ENCODE results near the gene SNX14. TPM values are rescaled to one million over a fixed set of nuclear protein-coding genes. Genes with fewer than 3 reads are reported as not detected.
"Not testable (repeated sequence)": the region's sequence is repeated elsewhere in the genome, so short reads cannot be mapped to it uniquely, and the experiment has no call there.

SNX14 gene
- total RNA-seq, 1 donor from 2014 or later, result 33.7 TPM

DNA sequence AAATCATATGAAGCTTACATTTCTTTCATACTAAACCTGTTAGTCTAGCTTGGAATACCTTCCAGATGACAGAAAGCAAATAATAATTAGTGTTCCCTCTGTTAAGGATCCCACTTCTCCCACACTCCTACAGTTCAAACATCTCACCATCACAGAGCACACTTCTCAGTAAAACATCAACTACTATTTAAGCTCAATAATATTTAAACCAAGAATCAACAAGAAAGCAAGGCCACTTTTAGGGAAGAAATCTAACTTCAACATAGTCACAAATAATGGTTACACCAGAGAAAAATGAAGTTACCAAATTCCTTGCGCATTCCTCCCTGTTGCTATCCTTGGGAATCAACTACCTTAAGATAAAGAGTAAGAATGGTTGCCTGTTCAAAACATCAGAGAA, 1.6 kb downstream of the SNX14 start:
- no peak overlapping the region for H3K27ac ChIP-seq (replicated peaks)
- intact Hi-C loops (cut with micrococcal nuclease), result no loop called here
- H3K9me3 ChIP-seq (replicated peaks), result no peaks in the 10 kb centered on the region

GRCh38 chr6:85591207-85591606, 2.5 kb downstream of the SNX14 start:
- intact Hi-C loops (cut with micrococcal nuclease), result no loop called here
- no peak overlapping the region for H3K27ac ChIP-seq (replicated peaks)
- TF ChIP-seq CTCF (IDR thresholded peaks at IDR 0.05; ENCODE audit: borderline replicate concordance), result no peak
- DNase-seq, result no peak
- no peaks in the 10 kb centered on the region for H3K27me3 ChIP-seq (ENCODE audit: low read depth)
- no peak overlapping the region for H3K4me3 ChIP-seq
- H3K9me3 ChIP-seq (replicated peaks), result no peaks in the 10 kb centered on the region
- peaks cover 53% of the 10 kb centered on the region for H3K4me1 ChIP-seq
- H3K36me3 ChIP-seq, result no peaks in the 10 kb centered on the region

More for the DNA sequence above, 1.6 kb downstream of the SNX14 start:
- Histone ChIP-seq H3K4me1 (peaks cover 53% of the 10 kb centered on the region), H3K4me3 (peak overlapping the region; percentile 93), H3K36me3 (no peaks in the 10 kb centered on the region), H3K27me3 (ENCODE audit: low read depth) (no peaks in the 10 kb centered on the region)
- TF ChIP-seq CTCF (IDR thresholded peaks at IDR 0.05; ENCODE audit: borderline replicate concordance), result no peak
- DNase-seq, result no peak

- Histone ChIP-seq H3K4me3 (no peak overlapping the region), H3K27me3 (ENCODE audit: low read depth) (no peaks in the 10 kb centered on the region), H3K27ac (replicated peaks) (no peak overlapping the region), H3K4me1 (peaks cover 18% of the 10 kb centered on the region), H3K36me3 (no peaks in the 10 kb centered on the region), H3K9me3 (replicated peaks) (peaks cover 30% of the 10 kb centered on the region)
- no peak for DNase-seq
- no peak for TF ChIP-seq CTCF (IDR thresholded peaks at IDR 0.05; ENCODE audit: borderline replicate concordance)
- intact Hi-C loops (cut with micrococcal nuclease), result no loop called here
These were observed 7.9 kb downstream of the SNX14 start for GRCh38 chr6:85585741-85586140.

DNA sequence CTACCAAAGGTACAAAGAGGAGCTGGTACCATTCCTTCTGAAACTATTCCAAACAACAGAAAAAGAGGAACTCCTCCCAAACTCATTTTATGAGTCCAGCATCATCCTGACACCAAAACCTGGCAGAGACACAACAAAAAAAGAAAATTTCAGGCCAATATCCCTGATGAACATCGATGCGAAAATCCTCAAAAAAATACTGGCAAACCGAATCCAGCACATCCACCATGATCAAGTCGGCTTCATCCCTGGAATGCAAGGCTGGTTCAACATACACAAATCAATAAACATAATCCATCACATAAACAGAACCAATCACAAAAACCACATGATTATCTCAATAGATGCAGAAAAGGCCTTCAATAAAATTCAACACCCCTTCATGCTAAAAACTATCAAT, 10.8 kb downstream of the SNX14 start:
- H3K4me3 ChIP-seq; intact Hi-C loops (cut with micrococcal nuclease); H3K27me3 ChIP-seq (ENCODE audit: low read depth); DNase-seq; H3K27ac ChIP-seq (replicated peaks); H3K36me3 ChIP-seq: not testable (repeated sequence)
- peaks cover 34% of the 10 kb centered on the region for H3K4me1 ChIP-seq
- peaks cover 30% of the 10 kb centered on the region for H3K9me3 ChIP-seq (replicated peaks)

GRCh38 chr6:85581572-85581971, 12.1 kb downstream of the SNX14 start:
- Histone ChIP-seq H3K9me3 (replicated peaks) (peaks cover 30% of the 10 kb centered on the region), H3K36me3 (no peaks in the 10 kb centered on the region), H3K4me1 (peaks cover 47% of the 10 kb centered on the region), H3K27ac (replicated peaks) (no peak overlapping the region), H3K4me3 (no peak overlapping the region), H3K27me3 (ENCODE audit: low read depth) (no peaks in the 10 kb centered on the region)
- no peak for TF ChIP-seq CTCF (IDR thresholded peaks at IDR 0.05; ENCODE audit: borderline replicate concordance)
- intact Hi-C loops (cut with micrococcal nuclease), result no loop called here
- DNase-seq, result no peak

DNA sequence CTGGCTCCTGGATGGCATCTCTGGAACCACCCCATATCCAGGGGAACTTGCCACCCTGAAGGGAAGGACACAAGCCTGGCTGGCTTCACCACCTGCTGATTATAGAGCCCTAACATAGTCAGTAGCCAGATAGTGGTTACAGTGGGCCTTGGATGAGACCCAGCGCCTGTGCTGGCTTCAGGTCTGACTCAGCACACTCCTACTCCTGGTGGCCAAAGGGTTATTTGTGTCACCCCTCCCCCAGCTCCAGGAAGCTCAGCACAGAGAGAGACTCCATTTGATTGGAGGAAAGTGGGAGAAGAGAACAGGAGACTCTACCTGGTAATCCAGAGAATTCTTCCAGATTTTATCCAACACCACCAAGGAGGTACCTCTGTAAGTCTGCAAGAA, 12.8 kb downstream of the SNX14 start:
- Histone ChIP-seq H3K4me1 (peaks cover 54% of the 10 kb centered on the region), H3K27me3 (ENCODE audit: low read depth) (no peaks in the 10 kb centered on the region), H3K4me3 (no peak overlapping the region), H3K36me3 (no peaks in the 10 kb centered on the region), H3K27ac (replicated peaks) (peak overlapping the region; percentile 25), H3K9me3 (replicated peaks) (peaks cover 30% of the 10 kb centered on the region)
- intact Hi-C loops (cut with micrococcal nuclease), result no loop called here
- TF ChIP-seq CTCF (IDR thresholded peaks at IDR 0.05; ENCODE audit: borderline replicate concordance), result peak; percentile 12
- peak; percentile 40 for DNase-seq

Measured in left ventricle myocardium inferior (tissue), 1 donor.